GDM1 (cell line): Measurements from ENCODE around the gene SNAI1.
"Not testable (repeated sequence)": the region's sequence is repeated elsewhere in the genome, so short reads cannot be mapped to it uniquely, and the experiment has no call there.

Experiments
- DNase-seq: peaks from one replicate; lab custom pipeline; 2025; lab: John Stamatoyannopoulos, UW

SNAI1 gene

GRCh38 chr20:49964964-49965780 lies 17.6 kb upstream of the SNAI1 start:
- DNase-seq = no peak

- no peak for DNase-seq
These were observed 16.9 kb upstream of the SNAI1 start for GRCh38 chr20:49965781-49966305.

GRCh38 chr20:49966861-49967260 lies 15.9 kb upstream of the SNAI1 start:
- DNase-seq = no peak

- no peak for DNase-seq
These were observed 13.5 kb upstream of the SNAI1 start for GRCh38 chr20:49969234-49969633.

GRCh38 chr20:49969946-49970345 lies 12.8 kb upstream of the SNAI1 start:
- no peak for DNase-seq

GRCh38 chr20:49970498-49970897 lies 12.3 kb upstream of the SNAI1 start:
- DNase-seq = no peak

GRCh38 chr20:49973981-49974380 lies 8.8 kb upstream of the SNAI1 start:
- no peak for DNase-seq

- DNase-seq = no peak
These were observed 6.2 kb upstream of the SNAI1 start for GRCh38 chr20:49976542-49976941.

GRCh38 chr20:49977740-49978139 lies 5.0 kb upstream of the SNAI1 start:
- DNase-seq = not testable (repeated sequence)

- DNase-seq = no peak
These were observed 4.1 kb upstream of the SNAI1 start for GRCh38 chr20:49978685-49979029.

- peak; percentile 34 for DNase-seq
These were observed 3.5 kb upstream of the SNAI1 start for GRCh38 chr20:49979030-49979832.

GRCh38 chr20:49980140-49981008 lies 2.4 kb upstream of the SNAI1 start:
- DNase-seq = no peak

- DNase-seq = no peak
These were observed 1.3 kb upstream of the SNAI1 start for GRCh38 chr20:49981218-49982071.

GRCh38 chr20:49982072-49982345 lies 771 bp upstream of the SNAI1 start:
- no peak for DNase-seq

- DNase-seq = no peak
These were observed 505 bp downstream of the SNAI1 start for GRCh38 chr20:49983123-49983847.

GRCh38 chr20:49983848-49984408 lies 1.1 kb downstream of the SNAI1 start:
- no peak for DNase-seq

GRCh38 chr20:49984426-49985153 lies 1.8 kb downstream of the SNAI1 start:
- no peak for DNase-seq

- no peak for DNase-seq
These were observed 2.4 kb downstream of the SNAI1 start for GRCh38 chr20:49985157-49985556.

GRCh38 chr20:49985617-49986016 lies 2.8 kb downstream of the SNAI1 start:
- DNase-seq = no peak

- no peak for DNase-seq
These were observed 3.3 kb downstream of the SNAI1 start for GRCh38 chr20:49986049-49986448.
